SK-N-MC (cell line): Measurements from ENCODE around the gene TRIM2.
"Not testable (repeated sequence)": the region's sequence is repeated elsewhere in the genome, so short reads cannot be mapped to it uniquely, and the experiment has no call there.

Source experiments
- DNase-seq: peaks from one replicate; pipeline ENCODE4 v3.0.0-alpha.2; 2011; ENCODE audit warnings: low read depth, low spot score
- H3K27ac ChIP-seq: fragments of 200-600 bp; sonication (generic); 2 replicates; pipeline ENCODE4 v1.5.1; 2016; ENCODE audit warnings: mixed run types
- H3K36me3 ChIP-seq: fragments of 200-600 bp; sonication (generic); 2 replicates; pipeline ENCODE4 v1.6.1; 2017; ENCODE audit warnings: antibody characterized with exemption, low read length, mixed read lengths; ENCODE audit not compliant: insufficient read depth
- H3K4me3 ChIP-seq: fragments of 200-600 bp; sonication (generic); 2 replicates; pipeline ENCODE4 v1.5.1; 2016
- H3K9ac ChIP-seq: fragments of 200-600 bp; sonication (generic); 2 replicates; pipeline ENCODE4 v1.8.0; 2017; ENCODE audit warnings: mixed run types, mixed read lengths; ENCODE audit not compliant: insufficient read length
- H3K9me3 ChIP-seq: fragments of 200-600 bp; sonication (generic); 2 replicates; pipeline ENCODE4 v1.6.1; 2017; ENCODE audit warnings: low read depth, mild to moderate bottlenecking, antibody characterized with exemption, low read length, moderate library complexity, mixed read lengths
- EZH2 ChIP-seq: fragments of 200-600 bp; sonication (generic); IDR thresholded peaks from one replicate; pipeline ENCODE4 v1.6.1; 2017; ENCODE audit warnings: antibody characterized with exemption
- FOXP2 ChIP-seq: optimal IDR thresholded peaks from 2 replicates; pipeline ENCODE3; 2011; ENCODE audit warnings: mild to moderate bottlenecking, moderate library complexity; ENCODE audit not compliant: insufficient read depth; ENCODE audit errors: extremely low read length, control extremely low read depth
- POLR2AphosphoS5 ChIP-seq: IDR thresholded peaks from 2 replicates; pipeline ENCODE4 v1.6.1; 2012; ENCODE audit warnings: mild to moderate bottlenecking, low read depth, low read length, borderline replicate concordance

TRIM2 gene

GRCh38 chr4:153204247-153204671, at the start of gene TRIM2:
TSS of gene TRIM2 (plus strand) at chr4:153204443. CDS start at chr4:153204531, 88 bp downstream.
- Histone ChIP-seq H3K27ac (peak within 1 kb of the TSS; percentile 85), H3K9ac (peak within 1 kb of the TSS; percentile 75), H3K36me3 (no peaks in the 10 kb centered on the region), H3K9me3 (no peaks in the 10 kb centered on the region), H3K4me3 (peak within 1 kb of the TSS; percentile 81)
- DNase-seq, result peak; percentile 77
- TF ChIP-seq FOXP2, result no peak
- TF ChIP-seq POLR2AphosphoS5, result peak; percentile 82
- TF ChIP-seq EZH2, result no peak

GRCh38 chr4:153155686-153156085, 48.6 kb upstream of the TRIM2 start:
- H3K9me3 ChIP-seq, result no peaks in the 10 kb centered on the region
- DNase-seq, result no peak
- H3K4me3 ChIP-seq, result peak overlapping the region; percentile 35; the same call in 1 of the 2 replicates
- H3K36me3 ChIP-seq, result no peaks in the 10 kb centered on the region
- no peak overlapping the region for H3K9ac ChIP-seq
- TF ChIP-seq FOXP2 (no peak), EZH2 (no peak), POLR2AphosphoS5 (no peak)
- H3K27ac ChIP-seq, result peak overlapping the region; percentile 65; the same call in 1 of the 2 replicates

GRCh38 chr4:153156263-153156662, 48.0 kb upstream of the TRIM2 start:
- DNase-seq, result no peak
- Histone ChIP-seq H3K9ac (no peak overlapping the region), H3K27ac (peak overlapping the region; percentile 65; the same call in 1 of the 2 replicates)

GRCh38 chr4:153156721-153157120, 47.5 kb upstream of the TRIM2 start:
- Histone ChIP-seq H3K27ac (no peak overlapping the region), H3K9ac (no peak overlapping the region), H3K4me3 (no peak overlapping the region), H3K9me3 (no peaks in the 10 kb centered on the region), H3K36me3 (no peaks in the 10 kb centered on the region)
- no peak for DNase-seq
- TF ChIP-seq POLR2AphosphoS5 (no peak), FOXP2 (no peak), EZH2 (no peak)

More at GRCh38 chr4:153156263-153156662, 48.0 kb upstream of the TRIM2 start:
- no peak for TF ChIP-seq FOXP2
- no peak for TF ChIP-seq POLR2AphosphoS5
- TF ChIP-seq EZH2, result no peak
- Histone ChIP-seq H3K9me3 (no peaks in the 10 kb centered on the region), H3K36me3 (no peaks in the 10 kb centered on the region), H3K4me3 (peak overlapping the region; percentile 35; the same call in 1 of the 2 replicates)

GRCh38 chr4:153159016-153159415, 45.2 kb upstream of the TRIM2 start:
- no peak overlapping the region for H3K9ac ChIP-seq
- no peak for DNase-seq
- H3K27ac ChIP-seq, result no peak overlapping the region
- no peaks in the 10 kb centered on the region for H3K9me3 ChIP-seq
- TF ChIP-seq POLR2AphosphoS5, result no peak
- no peak for TF ChIP-seq EZH2
- no peak for TF ChIP-seq FOXP2
- no peak overlapping the region for H3K4me3 ChIP-seq
- no peaks in the 10 kb centered on the region for H3K36me3 ChIP-seq

GRCh38 chr4:153159728-153160221, 44.5 kb upstream of the TRIM2 start:
- Histone ChIP-seq H3K4me3 (no peak overlapping the region), H3K36me3 (0 out of 2 replicates have a peak, but pooled peaks cover 1% of the 10 kb centered on the region), H3K9me3 (no peaks in the 10 kb centered on the region; the same call in 1 of the 2 replicates), H3K27ac (peak overlapping the region; percentile 86), H3K9ac (no peak overlapping the region)
- DNase-seq, result no peak
- TF ChIP-seq POLR2AphosphoS5, result no peak
- TF ChIP-seq EZH2, result no peak
- no peak for TF ChIP-seq FOXP2

- no peak overlapping the region for H3K9ac ChIP-seq
- TF ChIP-seq EZH2, result no peak
- no peak for TF ChIP-seq POLR2AphosphoS5
- TF ChIP-seq FOXP2, result no peak
These were observed 43.4 kb upstream of the TRIM2 start for GRCh38 chr4:153160821-153161220.

GRCh38 chr4:153161226-153161963, 42.8 kb upstream of the TRIM2 start:
- no peaks in the 10 kb centered on the region; the same call in 1 of the 2 replicates for H3K9me3 ChIP-seq
- no peak overlapping the region for H3K4me3 ChIP-seq
- peak overlapping the region; percentile 60; the same call in 1 of the 2 replicates for H3K27ac ChIP-seq
- H3K9ac ChIP-seq, result no peak overlapping the region
- DNase-seq, result no peak
- 0 out of 2 replicates have a peak, but pooled peaks cover 4% of the 10 kb centered on the region for H3K36me3 ChIP-seq
- TF ChIP-seq POLR2AphosphoS5, result no peak
- no peak for TF ChIP-seq EZH2
- TF ChIP-seq FOXP2, result no peak

More at GRCh38 chr4:153160821-153161220, 43.4 kb upstream of the TRIM2 start:
- no peak overlapping the region for H3K4me3 ChIP-seq
- 0 out of 2 replicates have a peak, but pooled peaks cover 4% of the 10 kb centered on the region for H3K36me3 ChIP-seq
- H3K27ac ChIP-seq, result no peak overlapping the region
- DNase-seq, result no peak
- no peaks in the 10 kb centered on the region; the same call in 1 of the 2 replicates for H3K9me3 ChIP-seq

GRCh38 chr4:153165236-153165635, 39.0 kb upstream of the TRIM2 start:
- not testable (repeated sequence) for H3K4me3 ChIP-seq, H3K9me3 ChIP-seq, DNase-seq, H3K36me3 ChIP-seq, H3K9ac ChIP-seq, H3K27ac ChIP-seq
